Right atrium auricular region (tissue), 2 donors: ENCODE data around the gene SORCS3. TPM values are rescaled to one million over a fixed set of nuclear protein-coding genes. Genes with fewer than 3 reads are reported as not detected.
A peak's percentile ranks its signal among the peaks of the same experiment; 100 is the strongest.

Source experiments
- DNase-seq: peaks from one replicate; pipeline ENCODE4 v3.0.0-alpha.2; 2019; ENCODE audit warnings: low spot score
- H3K27ac ChIP-seq, 2 donors: fragments of 200-600 bp; sonication (generic); 1 replicate in 1 of 2; 2 replicates in 1 of 2; pipeline ENCODE4 v1.5.1; 2016 to 2019
- H3K27me3 ChIP-seq, 2 donors: fragments of 200-600 bp; sonication (generic); one replicate each; pipeline versions ENCODE4 v1.5.1 to v1.6.0; 2017 to 2019
- H3K36me3 ChIP-seq: fragments of 200-600 bp; sonication (generic); one replicate; pipeline ENCODE4 v1.5.1; 2016
- H3K4me1 ChIP-seq, 2 donors: fragments of 200-600 bp; sonication (generic); one replicate each; pipeline versions ENCODE4 v1.5.1 to v1.6.0; 2017 to 2019
- H3K4me3 ChIP-seq, 2 donors: fragments of 200-600 bp; sonication (generic); 1 replicate in 1 of 2; 2 replicates in 1 of 2; pipeline ENCODE4 v1.5.1; 2017 to 2019; ENCODE audit warnings: mild to moderate bottlenecking in 1 of 2, moderate library complexity in 1 of 2
- H3K9me3 ChIP-seq, 2 donors: fragments of 200-600 bp; sonication (generic); one replicate each; pipeline ENCODE4 v1.5.1; 2019
- CTCF ChIP-seq, 2 donors: fragments of 200-600 bp; sonication (generic); IDR thresholded peaks; one replicate each; pipeline ENCODE4 v1.5.1; 2019; ENCODE audit warnings: antibody characterized with exemption in 2 of 2
- total RNA-seq, 2 donors: library from RNA; depleted of rRNA; stranded (reverse); fragments of >200 nt; gene quantifications; one replicate each; pipeline ENCODE4 v1.1.0, GENCODE V29; 2016

The SORCS3 gene
- total RNA-seq, 2 donors from 2014 or later: 0.07 TPM; not detected in 1

- no peaks in the 10 kb centered on the region for H3K27me3 ChIP-seq
- peaks cover 0 to 12% of the 10 kb centered on the region in 2 donors for H3K9me3 ChIP-seq
- no peak overlapping the region for H3K27ac ChIP-seq
- TF ChIP-seq CTCF (IDR thresholded peaks at IDR 0.05): no peak
- H3K4me3 ChIP-seq: no peak overlapping the region
- no peak for DNase-seq
- no peaks in the 10 kb centered on the region for H3K4me1 ChIP-seq
- H3K36me3 ChIP-seq: no peaks in the 10 kb centered on the region
Observed at GRCh38 chr10:105056413-105056812, 415.3 kb downstream of the SORCS3 start.

- Histone ChIP-seq H3K4me3 (no peak overlapping the region), H3K27ac (no peak overlapping the region), H3K36me3 (no peaks in the 10 kb centered on the region), H3K4me1 (no peaks in the 10 kb centered on the region), H3K27me3 (no peaks in the 10 kb centered on the region), H3K9me3 (no peaks in the 10 kb centered on the region)
- no peak for DNase-seq
- TF ChIP-seq CTCF (IDR thresholded peaks at IDR 0.05): no peak
Observed at GRCh38 chr10:105062951-105063350, 421.9 kb downstream of the SORCS3 start.

GRCh38 chr10:105063796-105064195 is 422.7 kb downstream of the SORCS3 start:
- Histone ChIP-seq H3K4me1 (no peaks in the 10 kb centered on the region), H3K4me3 (no peak overlapping the region), H3K27ac (no peak overlapping the region), H3K36me3 (no peaks in the 10 kb centered on the region), H3K27me3 (no peaks in the 10 kb centered on the region), H3K9me3 (no peaks in the 10 kb centered on the region)
- peak in 1 of 2 donors; percentile 59 for TF ChIP-seq CTCF (IDR thresholded peaks at IDR 0.05)
- no peak for DNase-seq

DNA sequence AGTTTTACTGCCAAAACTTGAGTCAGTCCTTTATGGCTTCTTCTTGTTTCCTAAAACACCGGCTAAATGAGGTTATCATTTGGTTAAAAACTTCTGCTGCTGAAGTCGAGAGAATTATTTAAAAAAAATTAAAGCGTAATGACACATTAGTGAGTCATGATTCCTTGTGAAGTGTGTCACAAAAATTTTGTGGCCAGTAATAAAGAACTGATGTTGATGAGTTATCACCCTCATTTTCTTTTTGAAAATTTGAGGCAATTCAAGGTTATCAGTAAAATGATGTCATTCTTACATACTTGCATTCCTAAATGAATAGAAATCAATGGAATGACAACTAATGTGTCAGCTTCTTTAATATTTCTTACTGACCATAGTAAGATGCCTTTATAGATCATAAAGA is 427.4 kb downstream of the SORCS3 start:
- DNase-seq: no peak
- no peaks in the 10 kb centered on the region for H3K4me1 ChIP-seq
- H3K4me3 ChIP-seq: no peak overlapping the region
- no peak for TF ChIP-seq CTCF (IDR thresholded peaks at IDR 0.05)
- no peaks in the 10 kb centered on the region for H3K27me3 ChIP-seq
- H3K27ac ChIP-seq: no peak overlapping the region
- H3K9me3 ChIP-seq: no peaks in the 10 kb centered on the region
- H3K36me3 ChIP-seq: no peaks in the 10 kb centered on the region

GRCh38 chr10:105070249-105070648 is 429.2 kb downstream of the SORCS3 start:
- TF ChIP-seq CTCF (IDR thresholded peaks at IDR 0.05): no peak
- Histone ChIP-seq H3K9me3 (no peaks in the 10 kb centered on the region), H3K4me3 (no peak overlapping the region), H3K27ac (no peak overlapping the region), H3K36me3 (no peaks in the 10 kb centered on the region), H3K27me3 (no peaks in the 10 kb centered on the region), H3K4me1 (no peaks in the 10 kb centered on the region)
- DNase-seq: no peak

DNA sequence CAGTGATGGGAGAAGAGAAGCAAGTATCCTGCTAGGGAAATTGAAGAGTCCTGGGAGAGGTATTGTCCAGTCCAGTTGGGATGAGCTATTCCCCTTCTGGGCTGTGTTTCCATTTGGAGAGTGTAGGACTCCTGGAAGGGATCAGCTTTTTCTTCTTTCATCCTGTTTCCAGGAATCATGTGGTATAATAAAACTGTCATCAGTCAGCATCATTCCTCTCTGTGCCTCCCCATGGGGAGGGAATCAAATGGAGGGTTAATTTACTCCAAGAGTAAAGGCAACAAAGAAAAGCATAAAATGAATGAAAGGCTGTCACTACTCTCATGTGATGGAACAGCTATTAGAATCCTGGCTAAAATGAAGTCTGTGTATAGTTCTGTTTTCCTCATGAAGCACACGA is 429.9 kb downstream of the SORCS3 start:
- no peak for TF ChIP-seq CTCF (IDR thresholded peaks at IDR 0.05)
- no peak overlapping the region for H3K4me3 ChIP-seq

More for the DNA sequence above, 429.9 kb downstream of the SORCS3 start:
- Histone ChIP-seq H3K36me3 (no peaks in the 10 kb centered on the region), H3K27me3 (no peaks in the 10 kb centered on the region), H3K27ac (no peak overlapping the region), H3K4me1 (no peaks in the 10 kb centered on the region), H3K9me3 (no peaks in the 10 kb centered on the region)
- no peak for DNase-seq
